ENCODE results near the gene NR1H4.

The NR1H4 gene

GRCh38 chr12:100453951-100454350 is 19.7 kb upstream of the NR1H4 start:
- Mint-ChIP-seq H3K36me3 (no peaks in the 10 kb centered on the region), H3K27me3 (peaks cover 8% of the 10 kb centered on the region), H3K9me3 (no peaks in the 10 kb centered on the region), H3K4me1 (no peaks in the 10 kb centered on the region), H3K4me3 (no peak overlapping the region), H3K27ac (no peak overlapping the region)
- no peak for DNase-seq
- CTCF ChIA-PET: no interaction called here

- CTCF ChIA-PET: interaction anchor here (0.9 to 1.4 kb wide), 2 partner anchors 24 to 51 kb away, joined by 3 read pairs; no protein-coding TSS in a partner anchor
- no peaks in the 10 kb centered on the region for H3K4me1 Mint-ChIP-seq
- no peak overlapping the region for H3K4me3 Mint-ChIP-seq
- H3K27ac Mint-ChIP-seq: no peak overlapping the region
- DNase-seq: no peak
- H3K9me3 Mint-ChIP-seq: no peaks in the 10 kb centered on the region
- H3K27me3 Mint-ChIP-seq: peaks cover 8% of the 10 kb centered on the region
- H3K36me3 Mint-ChIP-seq: no peaks in the 10 kb centered on the region
Measured at GRCh38 chr12:100455896-100456295, 17.8 kb upstream of the NR1H4 start.

- no peaks in the 10 kb centered on the region for H3K36me3 Mint-ChIP-seq
- CTCF ChIA-PET: no interaction called here
Measured at GRCh38 chr12:100458191-100458590, 15.5 kb upstream of the NR1H4 start.

GRCh38 chr12:100460702-100461101 is 13.0 kb upstream of the NR1H4 start:
- no peaks in the 10 kb centered on the region for H3K36me3 Mint-ChIP-seq
- H3K9me3 Mint-ChIP-seq: no peaks in the 10 kb centered on the region
- H3K27me3 Mint-ChIP-seq: peaks cover 3% of the 10 kb centered on the region
- no peak overlapping the region for H3K4me3 Mint-ChIP-seq
- no peak overlapping the region for H3K27ac Mint-ChIP-seq
- CTCF ChIA-PET: no interaction called here
- no peak for DNase-seq
- no peaks in the 10 kb centered on the region for H3K4me1 Mint-ChIP-seq

More at GRCh38 chr12:100458191-100458590, 15.5 kb upstream of the NR1H4 start:
- peaks cover 3% of the 10 kb centered on the region for H3K27me3 Mint-ChIP-seq
- H3K4me1 Mint-ChIP-seq: no peaks in the 10 kb centered on the region
- H3K4me3 Mint-ChIP-seq: no peak overlapping the region
- DNase-seq: no peak
- no peak overlapping the region for H3K27ac Mint-ChIP-seq
- no peaks in the 10 kb centered on the region for H3K9me3 Mint-ChIP-seq

- Mint-ChIP-seq H3K27me3 (peaks cover 3% of the 10 kb centered on the region), H3K36me3 (no peaks in the 10 kb centered on the region), H3K9me3 (no peaks in the 10 kb centered on the region), H3K4me1 (no peaks in the 10 kb centered on the region), H3K27ac (no peak overlapping the region), H3K4me3 (no peak overlapping the region)
- no peak for DNase-seq
- CTCF ChIA-PET: interaction anchor here (1.2 kb wide), 1 partner anchor 34 kb away, joined by 3 read pairs; no protein-coding TSS in a partner anchor
Measured at GRCh38 chr12:100461330-100461973, 12.2 kb upstream of the NR1H4 start.

- no peak overlapping the region for H3K27ac Mint-ChIP-seq
- CTCF ChIA-PET: no interaction called here
- DNase-seq: no peak
- no peaks in the 10 kb centered on the region for H3K9me3 Mint-ChIP-seq
- no peaks in the 10 kb centered on the region for H3K4me1 Mint-ChIP-seq
- H3K27me3 Mint-ChIP-seq: peaks cover 3% of the 10 kb centered on the region
- no peaks in the 10 kb centered on the region for H3K36me3 Mint-ChIP-seq
- H3K4me3 Mint-ChIP-seq: no peak overlapping the region
Measured at GRCh38 chr12:100463661-100464060, 10.0 kb upstream of the NR1H4 start.

- no peak overlapping the region for H3K4me3 Mint-ChIP-seq
- H3K36me3 Mint-ChIP-seq: no peaks in the 10 kb centered on the region
- no peaks in the 10 kb centered on the region for H3K9me3 Mint-ChIP-seq
- no peaks in the 10 kb centered on the region for H3K27me3 Mint-ChIP-seq
- CTCF ChIA-PET: no interaction called here
- H3K27ac Mint-ChIP-seq: no peak overlapping the region
- no peak for DNase-seq
- no peaks in the 10 kb centered on the region for H3K4me1 Mint-ChIP-seq
Measured at GRCh38 chr12:100464529-100464928, 9.1 kb upstream of the NR1H4 start.

- H3K36me3 Mint-ChIP-seq: no peaks in the 10 kb centered on the region
- H3K27me3 Mint-ChIP-seq: no peaks in the 10 kb centered on the region
- H3K27ac Mint-ChIP-seq: no peak overlapping the region
- DNase-seq: no peak
- CTCF ChIA-PET: no interaction called here
- H3K4me3 Mint-ChIP-seq: no peak overlapping the region
- no peaks in the 10 kb centered on the region for H3K9me3 Mint-ChIP-seq
- no peaks in the 10 kb centered on the region for H3K4me1 Mint-ChIP-seq
Measured at GRCh38 chr12:100468126-100468525, 5.5 kb upstream of the NR1H4 start.

- H3K27me3 Mint-ChIP-seq: no peaks in the 10 kb centered on the region
- H3K4me1 Mint-ChIP-seq: no peaks in the 10 kb centered on the region
- H3K27ac Mint-ChIP-seq: no peak overlapping the region
- no peaks in the 10 kb centered on the region for H3K36me3 Mint-ChIP-seq
- no peak for DNase-seq
- CTCF ChIA-PET: no interaction called here
- H3K9me3 Mint-ChIP-seq: no peaks in the 10 kb centered on the region
- no peak overlapping the region for H3K4me3 Mint-ChIP-seq
Measured at GRCh38 chr12:100472325-100472724, 1.3 kb upstream of the NR1H4 start.

GRCh38 chr12:100473050-100473715 is 483 bp upstream of the NR1H4 start:
- no peaks in the 10 kb centered on the region for H3K27me3 Mint-ChIP-seq
- no peaks in the 10 kb centered on the region for H3K4me1 Mint-ChIP-seq
- CTCF ChIA-PET: no interaction called here
- no peaks in the 10 kb centered on the region for H3K36me3 Mint-ChIP-seq
- H3K4me3 Mint-ChIP-seq: no peak overlapping the region
- no peaks in the 10 kb centered on the region for H3K9me3 Mint-ChIP-seq
- H3K27ac Mint-ChIP-seq: no peak overlapping the region
- DNase-seq: no peak

GRCh38 chr12:100474617-100475016 is 951 bp downstream of the NR1H4 start:
- no peak overlapping the region for H3K27ac Mint-ChIP-seq
- no peaks in the 10 kb centered on the region for H3K27me3 Mint-ChIP-seq
- no peak overlapping the region for H3K4me3 Mint-ChIP-seq
- DNase-seq: no peak
- H3K36me3 Mint-ChIP-seq: no peaks in the 10 kb centered on the region
- no peaks in the 10 kb centered on the region for H3K9me3 Mint-ChIP-seq
- no peaks in the 10 kb centered on the region for H3K4me1 Mint-ChIP-seq
- CTCF ChIA-PET: no interaction called here

- H3K4me3 Mint-ChIP-seq: no peak overlapping the region
- CTCF ChIA-PET: interaction anchor here (0.6 kb wide), 1 partner anchor 60 kb away, joined by 3 read pairs; no protein-coding TSS in a partner anchor
- no peaks in the 10 kb centered on the region for H3K9me3 Mint-ChIP-seq
- H3K27ac Mint-ChIP-seq: no peak overlapping the region
- no peaks in the 10 kb centered on the region for H3K36me3 Mint-ChIP-seq
- H3K27me3 Mint-ChIP-seq: no peaks in the 10 kb centered on the region
- DNase-seq: no peak
- no peaks in the 10 kb centered on the region for H3K4me1 Mint-ChIP-seq
Measured at GRCh38 chr12:100476013-100476751, 2.5 kb downstream of the NR1H4 start.

GRCh38 chr12:100481021-100481420 is 7.4 kb downstream of the NR1H4 start:
- Mint-ChIP-seq H3K4me1 (no peaks in the 10 kb centered on the region), H3K4me3 (no peak overlapping the region), H3K9me3 (no peaks in the 10 kb centered on the region), H3K36me3 (no peaks in the 10 kb centered on the region), H3K27ac (no peak overlapping the region), H3K27me3 (no peaks in the 10 kb centered on the region)
- CTCF ChIA-PET: no interaction called here
- DNase-seq: no peak

GRCh38 chr12:100484183-100484886 is 10.7 kb downstream of the NR1H4 start:
- Mint-ChIP-seq H3K36me3 (no peaks in the 10 kb centered on the region), H3K27me3 (no peaks in the 10 kb centered on the region), H3K9me3 (no peaks in the 10 kb centered on the region), H3K4me3 (no peak overlapping the region), H3K27ac (no peak overlapping the region), H3K4me1 (no peaks in the 10 kb centered on the region)
- no peak for DNase-seq
- CTCF ChIA-PET: no interaction called here

All from activated naive CD4-positive, alpha-beta T cell treated with anti-CD3 and anti-CD28 coated beads, Interleukin-2, amount 10 ng/mL, durations not matched to agents 7 days and 5 days (primary cell).